Medulla oblongata (tissue), 1 donor: ENCODE data around the gene FABP1.

Experiments used
- DNase-seq: peaks from one replicate; pipeline ENCODE4 v3.0.0-alpha.2; 2015; ENCODE audit errors: extremely low spot score

FABP1 gene

DNA sequence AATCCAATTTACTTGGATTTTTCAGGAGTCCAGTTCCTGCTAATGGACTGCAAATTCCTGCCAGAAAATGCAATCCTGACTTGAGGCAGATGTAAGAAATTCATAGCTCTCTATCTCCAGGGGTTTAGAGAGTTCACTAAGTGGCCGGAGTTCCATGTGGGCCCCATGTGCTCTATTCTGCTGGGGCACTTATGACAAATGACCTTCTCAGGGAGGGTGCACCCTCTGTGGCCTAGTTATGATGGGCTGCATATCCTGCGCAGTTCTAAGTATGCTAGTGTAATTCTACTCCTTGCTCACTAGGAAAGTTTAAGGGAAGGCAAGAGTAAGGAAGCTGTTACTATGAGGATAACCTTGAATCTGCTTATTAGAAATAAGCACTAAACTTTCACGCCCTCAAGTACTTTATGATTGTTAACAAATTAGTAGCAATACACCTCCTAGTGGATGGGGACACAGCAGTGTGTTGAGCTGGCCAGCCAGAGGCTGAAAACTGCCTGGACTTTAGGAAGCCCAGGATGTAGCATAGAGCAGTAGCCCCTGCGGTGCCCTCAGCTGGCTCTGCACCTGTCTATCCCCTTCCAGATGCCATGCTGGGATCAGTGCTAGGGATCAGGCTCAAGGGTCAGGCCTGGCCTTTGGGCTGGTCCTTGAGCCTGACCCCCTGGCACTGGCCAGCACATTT, 45.8 kb downstream of the FABP1 start:
- DNase-seq, result no peak

- no peak for DNase-seq
These were observed 47.3 kb downstream of the FABP1 start for GRCh38 chr2:88080545-88080944.

- no peak for DNase-seq
These were observed 49.2 kb downstream of the FABP1 start for GRCh38 chr2:88078643-88079172.

DNA sequence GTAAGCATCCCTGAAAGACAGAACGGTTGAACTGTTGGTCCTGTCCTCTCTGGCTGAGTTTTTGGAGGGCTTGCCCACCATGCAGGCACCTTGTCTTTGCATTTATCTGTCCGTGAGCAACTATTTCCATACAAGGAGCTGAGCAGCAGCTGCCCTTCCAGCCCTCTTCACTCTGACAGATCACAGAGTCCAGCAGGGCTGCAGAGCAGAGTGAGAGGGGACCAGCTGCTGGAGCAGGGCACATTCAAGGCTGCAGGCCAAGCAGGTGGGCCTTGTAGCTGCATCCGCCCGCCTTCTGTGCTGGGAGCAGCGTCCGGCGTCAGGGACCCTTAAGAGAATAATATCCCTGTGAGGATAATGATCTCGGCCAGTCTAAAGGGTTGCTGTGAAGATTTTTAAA, 50.8 kb downstream of the FABP1 start:
- DNase-seq, result no peak

DNA sequence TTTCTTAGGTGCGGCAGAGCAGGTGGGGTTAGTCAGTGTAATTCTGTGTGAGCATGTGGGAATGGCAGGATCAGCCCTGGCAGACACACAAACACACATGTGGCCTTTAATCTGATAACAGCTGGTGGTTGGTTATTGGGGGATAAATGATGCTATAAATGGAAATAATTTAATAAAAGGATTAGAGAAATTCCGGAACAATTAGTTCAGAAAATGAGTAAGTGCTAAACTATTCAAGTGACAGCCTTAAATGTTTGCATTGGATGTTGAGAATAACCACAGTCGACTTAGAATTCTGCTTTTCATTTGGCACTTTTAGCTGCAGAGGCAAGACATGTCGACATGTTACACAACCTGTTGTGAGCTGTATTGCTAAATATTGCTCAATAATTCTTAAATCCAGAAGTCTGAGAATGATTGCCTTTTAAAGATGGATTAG, 53.0 kb downstream of the FABP1 start:
- DNase-seq, result no peak

GRCh38 chr2:88074150-88074549, 53.7 kb downstream of the FABP1 start:
- no peak for DNase-seq
